ENCODE data around the gene CRYM. TPM values are rescaled to one million over a fixed set of nuclear protein-coding genes. Genes with fewer than 3 reads are reported as not detected.

Gene CRYM
- total RNA-seq, 1 donor: 0.84 TPM

- H3K4me3 ChIP-seq (ENCODE audit: low read length): no peak overlapping the region
- H3K27me3 ChIP-seq (ENCODE audit: insufficient read depth, low read length): no peaks in the 10 kb centered on the region
- H3K4me1 ChIP-seq (ENCODE audit: insufficient read depth, low read length): no peaks in the 10 kb centered on the region
- H3K9me3 ChIP-seq (ENCODE audit: low read depth, low read length): no peaks in the 10 kb centered on the region
These were observed 38.4 kb downstream of the CRYM start for GRCh38 chr16:21239646-21240045.

DNA sequence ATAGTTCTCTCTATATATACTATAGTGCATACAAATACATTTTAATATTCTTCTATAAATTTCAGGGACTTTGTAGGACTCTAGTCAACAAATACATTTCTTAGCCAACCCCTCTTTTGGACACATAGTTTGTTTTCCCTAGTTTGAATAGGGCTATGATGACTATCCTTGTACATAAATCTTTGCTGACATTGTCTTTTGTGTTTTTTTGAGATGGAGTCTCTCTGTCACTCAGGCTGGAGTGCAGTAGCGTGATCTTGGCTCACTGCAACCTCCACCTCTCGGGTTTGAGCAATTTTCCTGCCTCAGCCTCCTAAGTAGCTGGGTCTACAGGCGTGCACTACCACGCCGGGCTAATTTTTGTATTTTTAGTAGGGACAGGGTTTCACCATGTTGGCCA lies 41.3 kb downstream of the CRYM start:
- Histone ChIP-seq H3K4me1 (ENCODE audit: insufficient read depth, low read length) (no peaks in the 10 kb centered on the region), H3K4me3 (ENCODE audit: low read length) (no peak overlapping the region), H3K9me3 (ENCODE audit: low read depth, low read length) (no peaks in the 10 kb centered on the region), H3K27me3 (ENCODE audit: insufficient read depth, low read length) (peaks cover 6% of the 10 kb centered on the region)

- H3K4me1 ChIP-seq (ENCODE audit: insufficient read depth, low read length): no peaks in the 10 kb centered on the region
- no peaks in the 10 kb centered on the region for H3K9me3 ChIP-seq (ENCODE audit: low read depth, low read length)
These were observed 42.9 kb downstream of the CRYM start for GRCh38 chr16:21235199-21235585.

DNA sequence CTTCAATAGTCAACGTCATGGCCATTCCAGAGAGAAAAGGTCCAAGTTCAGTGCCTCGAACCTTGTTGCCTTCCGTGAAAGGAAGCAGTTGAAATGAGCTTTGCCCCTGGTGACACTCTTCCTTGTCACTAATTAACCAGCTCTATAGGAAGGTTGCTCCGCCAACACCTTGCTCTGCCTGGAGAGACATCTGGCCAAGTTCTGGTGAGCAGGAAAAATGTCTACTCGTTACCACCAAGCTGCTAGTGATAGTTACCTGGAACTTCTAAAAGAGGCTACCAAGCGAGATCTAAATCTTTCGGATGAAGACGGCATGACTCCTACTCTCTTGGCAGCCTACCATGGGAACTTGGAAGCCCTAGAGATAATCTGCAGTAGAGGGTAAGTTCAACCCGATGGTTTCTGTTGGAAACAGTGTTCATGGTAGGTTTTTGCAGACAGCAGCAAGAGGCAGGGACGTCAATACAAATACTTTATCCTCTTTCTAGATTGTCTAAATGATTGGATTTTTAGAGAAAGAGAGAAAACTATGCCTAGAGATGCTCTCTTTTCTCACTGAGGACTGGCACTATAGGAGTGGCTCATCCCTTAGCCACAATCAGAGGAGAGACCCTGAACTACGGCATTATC lies 44.5 kb downstream of the CRYM start, which contains the start of gene ANKS4B:
Gene ANKS4B (plus strand): TSS at position 179 of the 630 bp plus-strand sequence. CDS start 39 bp downstream, at position 218.
- Histone ChIP-seq H3K9me3 (ENCODE audit: low read depth, low read length) (no peaks in the 10 kb centered on the region), H3K4me1 (ENCODE audit: insufficient read depth, low read length) (no peaks in the 10 kb centered on the region), H3K4me3 (ENCODE audit: low read length) (no peak within 1 kb of the TSS), H3K27me3 (ENCODE audit: insufficient read depth, low read length) (peaks cover 13% of the 10 kb centered on the region)

More at GRCh38 chr16:21235199-21235585, 42.9 kb downstream of the CRYM start:
- Histone ChIP-seq H3K27me3 (ENCODE audit: insufficient read depth, low read length) (peaks cover 10% of the 10 kb centered on the region), H3K4me3 (ENCODE audit: low read length) (no peak overlapping the region)

- no peaks in the 10 kb centered on the region for H3K9me3 ChIP-seq (ENCODE audit: low read depth, low read length)
- H3K4me1 ChIP-seq (ENCODE audit: insufficient read depth, low read length): no peaks in the 10 kb centered on the region
- peaks cover 13% of the 10 kb centered on the region for H3K27me3 ChIP-seq (ENCODE audit: insufficient read depth, low read length)
- H3K4me3 ChIP-seq (ENCODE audit: low read length): no peak overlapping the region
These were observed 45.0 kb downstream of the CRYM start for GRCh38 chr16:21233045-21233520.

DNA sequence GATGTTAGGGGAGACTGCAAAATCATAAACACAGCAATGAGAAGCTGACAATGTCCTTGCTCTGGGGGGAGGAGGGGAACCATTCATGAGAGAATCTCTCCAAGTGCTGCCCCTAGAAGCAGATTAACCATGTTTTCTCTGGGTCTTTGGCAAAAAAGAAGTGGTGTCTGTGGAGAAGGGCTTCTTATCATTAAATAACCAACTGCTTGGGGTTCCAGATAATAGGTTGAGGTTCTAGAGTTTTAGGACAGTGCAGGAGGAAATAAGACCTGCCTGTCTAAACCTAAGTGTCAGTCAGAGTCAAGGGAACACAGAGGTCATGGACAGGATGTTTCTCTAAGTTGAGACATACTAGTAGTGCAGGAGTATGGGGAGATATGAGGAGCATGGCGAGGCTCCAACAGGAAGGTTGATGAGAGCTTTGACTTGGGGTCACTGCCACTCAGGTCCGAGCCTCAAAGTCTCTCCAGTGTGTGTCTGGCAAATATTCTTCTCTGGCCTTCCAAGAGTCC lies 49.7 kb downstream of the CRYM start:
- H3K4me3 ChIP-seq (ENCODE audit: low read length): no peak overlapping the region
- peaks cover 14% of the 10 kb centered on the region for H3K27me3 ChIP-seq (ENCODE audit: insufficient read depth, low read length)
- no peaks in the 10 kb centered on the region for H3K9me3 ChIP-seq (ENCODE audit: low read depth, low read length)
- H3K4me1 ChIP-seq (ENCODE audit: insufficient read depth, low read length): no peaks in the 10 kb centered on the region

DNA sequence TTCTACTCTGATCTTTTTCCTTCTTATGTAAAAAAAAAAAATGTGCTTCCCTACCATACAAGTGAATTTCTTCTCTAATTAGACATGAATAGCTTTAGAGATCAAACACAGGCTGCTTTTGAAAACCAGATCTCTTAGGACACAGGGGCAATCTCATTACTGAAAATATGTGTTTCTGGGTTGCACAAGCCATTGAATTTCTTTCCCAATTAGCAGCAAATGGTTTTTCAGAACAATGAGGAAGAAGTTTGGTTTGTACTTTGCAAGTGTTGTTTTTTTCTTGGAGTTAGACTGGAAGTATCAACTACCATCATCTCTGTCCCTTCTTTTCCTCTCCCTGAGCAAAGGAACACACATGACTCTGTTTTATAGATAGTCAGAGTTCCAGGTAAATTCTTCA lies 50.2 kb downstream of the CRYM start:
- H3K4me1 ChIP-seq (ENCODE audit: insufficient read depth, low read length): no peaks in the 10 kb centered on the region
- H3K9me3 ChIP-seq (ENCODE audit: low read depth, low read length): no peaks in the 10 kb centered on the region
- no peak overlapping the region for H3K4me3 ChIP-seq (ENCODE audit: low read length)
- H3K27me3 ChIP-seq (ENCODE audit: insufficient read depth, low read length): peaks cover 16% of the 10 kb centered on the region

DNA sequence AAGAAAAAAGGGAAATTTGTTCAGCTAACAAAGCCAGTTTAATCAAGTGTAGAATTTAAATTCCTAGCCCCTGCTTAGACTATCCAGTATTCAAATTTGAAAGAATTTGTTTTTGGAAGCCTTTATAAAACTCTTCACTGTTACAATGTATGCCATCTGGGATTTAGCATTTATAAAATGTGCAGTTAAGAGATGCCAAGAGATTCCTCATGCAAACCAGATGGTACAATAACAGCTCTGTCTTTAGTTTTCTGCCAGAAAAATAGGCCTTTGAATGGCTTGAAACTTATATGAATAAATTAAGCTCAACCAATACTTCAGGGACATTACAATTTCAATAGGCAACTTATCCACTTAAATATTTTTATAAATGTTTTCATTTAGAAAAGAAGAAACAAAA lies 51.3 kb downstream of the CRYM start:
- Histone ChIP-seq H3K4me3 (ENCODE audit: low read length) (no peak overlapping the region), H3K27me3 (ENCODE audit: insufficient read depth, low read length) (peaks cover 16% of the 10 kb centered on the region), H3K4me1 (ENCODE audit: insufficient read depth, low read length) (no peaks in the 10 kb centered on the region), H3K9me3 (ENCODE audit: low read depth, low read length) (no peaks in the 10 kb centered on the region)

DNA sequence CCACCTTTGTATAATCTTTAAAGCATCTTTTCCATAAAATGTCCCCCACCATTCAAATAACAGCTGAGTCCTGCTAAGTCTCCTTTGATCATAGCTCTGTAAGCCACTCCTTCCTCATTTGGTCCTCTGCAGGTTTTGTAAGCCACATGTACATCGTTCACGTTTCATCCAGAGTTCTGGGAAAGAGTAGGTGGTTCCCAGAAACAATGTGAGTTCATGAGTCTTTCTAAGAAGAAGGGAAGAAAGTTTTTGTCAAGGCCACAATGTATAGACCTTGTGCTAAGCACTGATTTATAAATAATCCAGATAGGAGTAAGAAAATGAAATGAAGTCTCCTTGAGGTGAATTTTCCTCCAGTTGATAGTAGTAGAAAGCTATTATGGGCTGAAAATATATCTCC lies 53.3 kb downstream of the CRYM start:
- Histone ChIP-seq H3K9me3 (ENCODE audit: low read depth, low read length) (no peaks in the 10 kb centered on the region), H3K4me1 (ENCODE audit: insufficient read depth, low read length) (no peaks in the 10 kb centered on the region), H3K27me3 (ENCODE audit: insufficient read depth, low read length) (peaks cover 12% of the 10 kb centered on the region), H3K4me3 (ENCODE audit: low read length) (no peak overlapping the region)

GRCh38 chr16:21223787-21224186 lies 54.3 kb downstream of the CRYM start:
- H3K4me3 ChIP-seq (ENCODE audit: low read length): no peak overlapping the region
- no peaks in the 10 kb centered on the region for H3K9me3 ChIP-seq (ENCODE audit: low read depth, low read length)
- peaks cover 11% of the 10 kb centered on the region for H3K27me3 ChIP-seq (ENCODE audit: insufficient read depth, low read length)
- H3K4me1 ChIP-seq (ENCODE audit: insufficient read depth, low read length): no peaks in the 10 kb centered on the region

GRCh38 chr16:21222495-21223337 lies 55.4 kb downstream of the CRYM start:
- Histone ChIP-seq H3K4me1 (ENCODE audit: insufficient read depth, low read length) (no peaks in the 10 kb centered on the region), H3K4me3 (ENCODE audit: low read length) (no peak overlapping the region), H3K27me3 (ENCODE audit: insufficient read depth, low read length) (peaks cover 10% of the 10 kb centered on the region), H3K9me3 (ENCODE audit: low read depth, low read length) (no peaks in the 10 kb centered on the region)

- Histone ChIP-seq H3K4me3 (ENCODE audit: low read length) (no peak overlapping the region), H3K9me3 (ENCODE audit: low read depth, low read length) (no peaks in the 10 kb centered on the region), H3K27me3 (ENCODE audit: insufficient read depth, low read length) (peaks cover 2% of the 10 kb centered on the region), H3K4me1 (ENCODE audit: insufficient read depth, low read length) (no peaks in the 10 kb centered on the region)
These were observed 58.5 kb downstream of the CRYM start for GRCh38 chr16:21219551-21219950.

DNA sequence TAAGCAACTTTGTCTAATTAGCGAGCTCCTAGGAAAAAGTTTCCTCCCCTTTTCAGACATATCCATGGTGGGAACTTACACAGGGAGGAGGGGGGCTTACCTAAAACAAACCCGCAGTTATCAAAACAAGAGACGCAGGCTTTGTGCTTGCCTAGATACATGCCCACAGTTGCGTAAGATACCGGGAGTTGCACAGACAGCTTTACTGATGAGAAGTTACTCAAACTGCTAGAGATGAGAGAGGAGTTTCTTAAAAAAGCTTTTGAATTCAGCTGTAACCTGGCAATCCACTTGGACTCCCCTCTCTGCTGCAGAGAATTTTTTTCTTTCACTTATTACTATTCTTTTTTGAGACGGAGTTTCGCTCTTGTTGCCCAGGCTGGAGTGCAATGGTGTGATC lies 59.9 kb downstream of the CRYM start:
- Histone ChIP-seq H3K4me1 (ENCODE audit: insufficient read depth, low read length) (no peaks in the 10 kb centered on the region), H3K9me3 (ENCODE audit: low read depth, low read length) (no peaks in the 10 kb centered on the region), H3K27me3 (ENCODE audit: insufficient read depth, low read length) (peaks cover 2% of the 10 kb centered on the region), H3K4me3 (ENCODE audit: low read length) (no peak overlapping the region)

DNA sequence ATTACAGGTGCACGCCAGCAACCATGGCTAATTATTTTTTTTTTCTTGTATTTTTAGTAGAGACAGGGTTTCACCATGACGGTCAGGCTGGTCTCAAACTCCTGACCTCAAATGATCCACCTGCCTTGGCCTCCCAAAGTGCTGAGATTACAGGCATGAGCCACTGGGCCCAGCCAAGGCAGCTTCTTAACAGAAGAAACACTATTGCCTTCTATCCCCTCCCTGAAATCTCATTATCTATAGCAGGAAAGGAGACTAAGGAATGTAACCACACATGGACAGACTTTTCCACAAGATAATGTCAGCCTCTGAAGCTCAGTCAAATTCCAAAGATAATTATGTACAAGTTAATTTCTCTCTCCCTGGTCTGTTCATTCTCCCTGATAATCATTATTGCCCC lies 61.0 kb downstream of the CRYM start:
- Histone ChIP-seq H3K9me3 (ENCODE audit: low read depth, low read length) (no peaks in the 10 kb centered on the region), H3K27me3 (ENCODE audit: insufficient read depth, low read length) (no peaks in the 10 kb centered on the region), H3K4me3 (ENCODE audit: low read length) (no peak overlapping the region), H3K4me1 (ENCODE audit: insufficient read depth, low read length) (no peaks in the 10 kb centered on the region)

- Histone ChIP-seq H3K27me3 (ENCODE audit: insufficient read depth, low read length) (no peaks in the 10 kb centered on the region), H3K4me3 (ENCODE audit: low read length) (no peak overlapping the region), H3K9me3 (ENCODE audit: low read depth, low read length) (no peaks in the 10 kb centered on the region), H3K4me1 (ENCODE audit: insufficient read depth, low read length) (no peaks in the 10 kb centered on the region)
These were observed 64.0 kb downstream of the CRYM start for GRCh38 chr16:21214086-21214485.
